ENCODE data around the gene F5.

Gene F5

GRCh38 chr1:169488157-169488556 is 98.1 kb downstream of the F5 start:
- TF ChIP-seq TCF12 (IDR thresholded peaks at IDR 0.05; ENCODE audit: low read depth) (no peak), CEBPB (IDR thresholded peaks at IDR 0.05) (no peak), NFIC (IDR thresholded peaks at IDR 0.05) (no peak), TEAD4 (IDR thresholded peaks at IDR 0.05) (no peak), FOXM1 (IDR thresholded peaks at IDR 0.05; ENCODE audit: borderline replicate concordance, low read depth) (no peak), RAD21 (IDR thresholded peaks at IDR 0.05; ENCODE audit: low read depth) (no peak), EGR1 (IDR thresholded peaks at IDR 0.05) (no peak)
- TF ChIP-seq, protein P1, sequence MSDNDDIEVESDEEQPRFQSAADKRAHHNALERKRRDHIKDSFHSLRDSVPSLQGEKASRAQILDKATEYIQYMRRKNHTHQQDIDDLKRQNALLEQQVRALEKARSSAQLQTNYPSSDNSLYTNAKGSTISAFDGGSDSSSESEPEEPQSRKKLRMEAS (IDR thresholded peaks at IDR 0.05), result no peak
- TF ChIP-seq, protein P2, sequence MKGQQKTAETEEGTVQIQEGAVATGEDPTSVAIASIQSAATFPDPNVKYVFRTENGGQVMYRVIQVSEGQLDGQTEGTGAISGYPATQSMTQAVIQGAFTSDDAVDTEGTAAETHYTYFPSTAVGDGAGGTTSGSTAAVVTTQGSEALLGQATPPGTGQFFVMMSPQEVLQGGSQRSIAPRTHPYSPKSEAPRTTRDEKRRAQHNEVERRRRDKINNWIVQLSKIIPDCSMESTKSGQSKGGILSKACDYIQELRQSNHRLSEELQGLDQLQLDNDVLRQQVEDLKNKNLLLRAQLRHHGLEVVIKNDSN (IDR thresholded peaks at IDR 0.05), result no peak

DNA sequence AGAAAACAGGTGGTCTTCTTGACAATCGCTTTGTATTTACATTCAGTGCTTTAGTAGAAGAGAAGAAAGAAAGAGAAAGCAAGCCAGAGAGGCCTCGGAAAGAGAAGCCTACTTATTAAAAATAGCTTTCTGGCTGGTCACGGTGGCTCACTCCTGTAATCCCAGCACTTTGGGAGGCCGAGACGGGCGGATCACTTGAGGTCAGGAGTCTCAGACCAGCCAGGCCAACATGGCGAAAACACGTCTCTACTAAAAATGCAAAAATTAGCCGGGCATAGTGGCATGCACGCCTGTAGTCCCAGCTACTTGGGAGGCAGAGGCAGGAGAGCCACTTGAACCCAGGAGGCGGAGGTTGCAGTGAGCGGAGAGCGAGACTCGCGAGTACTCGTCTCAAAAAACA is 98.7 kb downstream of the F5 start:
- TF ChIP-seq CEBPB (IDR thresholded peaks at IDR 0.05) (no peak), EGR1 (IDR thresholded peaks at IDR 0.05) (no peak), EP300 (IDR thresholded peaks at IDR 0.05; ENCODE audit: borderline replicate concordance) (no peak), NFIC (IDR thresholded peaks at IDR 0.05) (no peak), ZBTB7A (IDR thresholded peaks at IDR 0.05; ENCODE audit: low read depth) (no peak), TCF12 (IDR thresholded peaks at IDR 0.05; ENCODE audit: low read depth) (no peak), TEAD4 (IDR thresholded peaks at IDR 0.05) (no peak), YY1 (IDR thresholded peaks at IDR 0.05; ENCODE audit: low read depth) (no peak), RAD21 (IDR thresholded peaks at IDR 0.05; ENCODE audit: low read depth) (no peak), FOXM1 (IDR thresholded peaks at IDR 0.05; ENCODE audit: borderline replicate concordance, low read depth) (no peak), CREB1 (IDR thresholded peaks at IDR 0.05; ENCODE audit: low read depth) (no peak), TAF1 (IDR thresholded peaks at IDR 0.05; ENCODE audit: low read depth) (no peak)
- TF ChIP-seq, protein P3, sequence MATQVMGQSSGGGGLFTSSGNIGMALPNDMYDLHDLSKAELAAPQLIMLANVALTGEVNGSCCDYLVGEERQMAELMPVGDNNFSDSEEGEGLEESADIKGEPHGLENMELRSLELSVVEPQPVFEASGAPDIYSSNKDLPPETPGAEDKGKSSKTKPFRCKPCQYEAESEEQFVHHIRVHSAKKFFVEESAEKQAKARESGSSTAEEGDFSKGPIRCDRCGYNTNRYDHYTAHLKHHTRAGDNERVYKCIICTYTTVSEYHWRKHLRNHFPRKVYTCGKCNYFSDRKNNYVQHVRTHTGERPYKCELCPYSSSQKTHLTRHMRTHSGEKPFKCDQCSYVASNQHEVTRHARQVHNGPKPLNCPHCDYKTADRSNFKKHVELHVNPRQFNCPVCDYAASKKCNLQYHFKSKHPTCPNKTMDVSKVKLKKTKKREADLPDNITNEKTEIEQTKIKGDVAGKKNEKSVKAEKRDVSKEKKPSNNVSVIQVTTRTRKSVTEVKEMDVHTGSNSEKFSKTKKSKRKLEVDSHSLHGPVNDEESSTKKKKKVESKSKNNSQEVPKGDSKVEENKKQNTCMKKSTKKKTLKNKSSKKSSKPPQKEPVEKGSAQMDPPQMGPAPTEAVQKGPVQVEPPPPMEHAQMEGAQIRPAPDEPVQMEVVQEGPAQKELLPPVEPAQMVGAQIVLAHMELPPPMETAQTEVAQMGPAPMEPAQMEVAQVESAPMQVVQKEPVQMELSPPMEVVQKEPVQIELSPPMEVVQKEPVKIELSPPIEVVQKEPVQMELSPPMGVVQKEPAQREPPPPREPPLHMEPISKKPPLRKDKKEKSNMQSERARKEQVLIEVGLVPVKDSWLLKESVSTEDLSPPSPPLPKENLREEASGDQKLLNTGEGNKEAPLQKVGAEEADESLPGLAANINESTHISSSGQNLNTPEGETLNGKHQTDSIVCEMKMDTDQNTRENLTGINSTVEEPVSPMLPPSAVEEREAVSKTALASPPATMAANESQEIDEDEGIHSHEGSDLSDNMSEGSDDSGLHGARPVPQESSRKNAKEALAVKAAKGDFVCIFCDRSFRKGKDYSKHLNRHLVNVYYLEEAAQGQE (IDR thresholded peaks at IDR 0.05; ENCODE audit: low read depth), result no peak
- TF ChIP-seq, protein P2 (IDR thresholded peaks at IDR 0.05), result no peak
- TF ChIP-seq, protein P1 (IDR thresholded peaks at IDR 0.05), result no peak

DNA sequence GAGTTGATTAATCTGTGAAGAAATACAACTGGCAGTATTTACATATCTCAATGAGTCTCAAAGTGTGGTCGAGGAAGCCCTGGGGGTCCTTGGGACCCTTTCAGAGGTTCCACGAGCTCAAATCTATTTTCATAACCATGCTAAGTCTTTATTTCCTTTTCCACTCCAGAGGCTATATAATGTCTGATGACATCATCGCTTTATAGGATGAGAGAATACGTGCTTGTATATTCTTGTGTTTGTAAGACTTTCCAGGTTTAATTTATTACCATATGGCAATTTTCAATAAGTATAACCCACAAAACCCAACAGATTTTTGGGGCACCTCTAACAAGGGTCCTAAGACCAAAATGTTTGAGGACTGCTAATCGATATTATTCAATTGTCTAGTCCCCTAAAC is 99.1 kb downstream of the F5 start:
- TF ChIP-seq RAD21 (IDR thresholded peaks at IDR 0.05; ENCODE audit: low read depth) (no peak), FOXM1 (IDR thresholded peaks at IDR 0.05; ENCODE audit: borderline replicate concordance, low read depth) (no peak), ZBTB7A (IDR thresholded peaks at IDR 0.05; ENCODE audit: low read depth) (no peak), TCF12 (IDR thresholded peaks at IDR 0.05; ENCODE audit: low read depth) (no peak), CEBPB (IDR thresholded peaks at IDR 0.05) (no peak), YY1 (IDR thresholded peaks at IDR 0.05; ENCODE audit: low read depth) (no peak), TAF1 (IDR thresholded peaks at IDR 0.05; ENCODE audit: low read depth) (no peak), EGR1 (IDR thresholded peaks at IDR 0.05) (no peak), EP300 (IDR thresholded peaks at IDR 0.05; ENCODE audit: borderline replicate concordance) (no peak)
- TF ChIP-seq, protein P3 (IDR thresholded peaks at IDR 0.05; ENCODE audit: low read depth), result no peak
- TF ChIP-seq, protein P1 (IDR thresholded peaks at IDR 0.05), result no peak

DNA sequence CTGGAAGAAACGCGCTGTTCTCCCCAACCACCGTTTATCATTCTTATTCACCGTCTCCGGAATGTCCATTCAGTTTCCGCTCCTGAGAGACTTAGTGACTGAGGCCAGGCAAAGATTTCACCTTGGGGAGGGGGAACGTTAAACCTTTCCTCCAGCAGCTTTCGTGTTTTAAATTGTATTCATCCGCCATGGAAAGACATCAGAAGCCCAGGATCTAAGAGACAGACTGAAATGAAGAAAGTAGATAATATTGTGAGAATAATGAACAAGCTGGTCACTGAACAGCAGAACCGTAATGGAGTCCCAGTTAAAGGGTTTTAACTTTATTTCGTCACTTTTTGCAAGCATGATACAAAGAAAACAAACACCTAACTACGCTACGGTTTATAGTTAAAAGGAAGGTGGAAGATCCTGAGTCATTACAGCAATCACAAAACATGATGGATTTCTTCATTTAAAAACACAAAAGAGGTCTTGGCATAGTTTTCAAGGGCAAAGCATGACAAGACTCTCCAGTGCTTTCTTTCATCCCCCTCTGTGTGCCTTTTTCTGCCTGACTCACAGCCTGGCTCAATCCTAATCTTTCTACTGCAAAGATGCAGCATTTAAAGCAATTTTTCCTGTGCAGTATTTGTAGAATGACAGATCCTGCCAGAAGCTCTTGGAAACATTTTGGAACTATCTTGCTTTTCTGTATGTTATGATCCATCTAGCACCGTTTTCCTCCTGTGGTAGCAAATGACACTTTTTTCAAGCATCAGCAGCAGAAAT is 99.8 kb downstream of the F5 start:
- no peak for TF ChIP-seq TCF12 (IDR thresholded peaks at IDR 0.05; ENCODE audit: low read depth)
- TF ChIP-seq FOXM1 (IDR thresholded peaks at IDR 0.05; ENCODE audit: borderline replicate concordance, low read depth), result no peak
- TF ChIP-seq TAF1 (IDR thresholded peaks at IDR 0.05; ENCODE audit: low read depth), result no peak
- TF ChIP-seq, protein P2 (IDR thresholded peaks at IDR 0.05), result no peak
- no peak for TF ChIP-seq CREB1 (IDR thresholded peaks at IDR 0.05; ENCODE audit: low read depth)
- TF ChIP-seq YY1 (IDR thresholded peaks at IDR 0.05; ENCODE audit: low read depth), result no peak
- no peak for TF ChIP-seq EP300 (IDR thresholded peaks at IDR 0.05; ENCODE audit: borderline replicate concordance)
- TF ChIP-seq CEBPB (IDR thresholded peaks at IDR 0.05), result no peak
- no peak for TF ChIP-seq EGR1 (IDR thresholded peaks at IDR 0.05)
- TF ChIP-seq RAD21 (IDR thresholded peaks at IDR 0.05; ENCODE audit: low read depth), result no peak
- TF ChIP-seq ZBTB7A (IDR thresholded peaks at IDR 0.05; ENCODE audit: low read depth), result no peak
- TF ChIP-seq, protein P1 (IDR thresholded peaks at IDR 0.05), result no peak
- TF ChIP-seq, protein P3 (IDR thresholded peaks at IDR 0.05; ENCODE audit: low read depth), result no peak
- TF ChIP-seq TEAD4 (IDR thresholded peaks at IDR 0.05), result no peak; the same call in 1 of the 2 replicates

Measured in Ishikawa (cell line).